ENCODE measurements around the gene ATP6V1C2.

The ATP6V1C2 gene, protein sequence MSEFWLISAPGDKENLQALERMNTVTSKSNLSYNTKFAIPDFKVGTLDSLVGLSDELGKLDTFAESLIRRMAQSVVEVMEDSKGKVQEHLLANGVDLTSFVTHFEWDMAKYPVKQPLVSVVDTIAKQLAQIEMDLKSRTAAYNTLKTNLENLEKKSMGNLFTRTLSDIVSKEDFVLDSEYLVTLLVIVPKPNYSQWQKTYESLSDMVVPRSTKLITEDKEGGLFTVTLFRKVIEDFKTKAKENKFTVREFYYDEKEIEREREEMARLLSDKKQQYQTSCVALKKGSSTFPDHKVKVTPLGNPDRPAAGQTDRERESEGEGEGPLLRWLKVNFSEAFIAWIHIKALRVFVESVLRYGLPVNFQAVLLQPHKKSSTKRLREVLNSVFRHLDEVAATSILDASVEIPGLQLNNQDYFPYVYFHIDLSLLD

GRCh38 chr2:10721396-10722251 lies at the start of gene ATP6V1C2:
TSS of gene ATP6V1C2 (plus strand) at chr2:10721630. CDS start at chr2:10722850, 1,220 bp downstream.
- peaks cover 50% of the 10 kb centered on the region for H3K27me3 Mint-ChIP-seq

DNA sequence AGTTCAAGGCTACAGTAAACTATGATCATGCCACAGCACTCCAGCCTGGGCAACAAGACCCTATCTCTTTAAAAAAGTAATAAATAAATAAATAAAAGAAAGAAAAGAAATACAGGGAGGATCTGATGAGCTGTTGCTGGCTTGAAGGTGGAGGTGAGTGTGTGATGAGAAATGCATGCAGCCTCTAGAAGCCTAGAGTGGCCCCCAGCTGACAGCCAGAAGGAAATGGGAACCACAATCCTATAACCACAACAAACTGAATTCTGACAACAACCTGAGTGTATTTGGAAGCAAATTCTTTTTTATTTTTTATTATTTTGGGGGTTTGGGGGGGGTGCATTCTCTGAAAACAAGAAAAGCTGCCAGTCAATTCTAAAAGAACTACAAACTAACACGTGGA lies 46.3 kb upstream of the ATP6V1C2 start:
- peaks cover 32% of the 10 kb centered on the region for H3K36me3 Mint-ChIP-seq
- no peaks in the 10 kb centered on the region for H3K4me1 Mint-ChIP-seq
- H3K4me3 Mint-ChIP-seq: no peak overlapping the region
- no peak for ATAC-seq
- no peak overlapping the region for H3K27ac Mint-ChIP-seq
- H3K9me3 Mint-ChIP-seq: no peaks in the 10 kb centered on the region
- H3K27me3 Mint-ChIP-seq: no peaks in the 10 kb centered on the region

More at GRCh38 chr2:10721396-10722251, at the start of gene ATP6V1C2:
- Mint-ChIP-seq H3K36me3 (no peaks in the 10 kb centered on the region), H3K9me3 (no peaks in the 10 kb centered on the region), H3K27ac (no peak within 1 kb of the TSS), H3K4me1 (peaks cover 20% of the 10 kb centered on the region), H3K4me3 (peak within 1 kb of the TSS; percentile 79)
- ATAC-seq: peak; percentile 78

GRCh38 chr2:10678225-10678624 lies 43.2 kb upstream of the ATP6V1C2 start:
- no peak for ATAC-seq
- Mint-ChIP-seq H3K36me3 (peaks cover 30% of the 10 kb centered on the region), H3K9me3 (no peaks in the 10 kb centered on the region), H3K27ac (no peak overlapping the region), H3K27me3 (no peaks in the 10 kb centered on the region), H3K4me3 (no peak overlapping the region), H3K4me1 (no peaks in the 10 kb centered on the region)

DNA sequence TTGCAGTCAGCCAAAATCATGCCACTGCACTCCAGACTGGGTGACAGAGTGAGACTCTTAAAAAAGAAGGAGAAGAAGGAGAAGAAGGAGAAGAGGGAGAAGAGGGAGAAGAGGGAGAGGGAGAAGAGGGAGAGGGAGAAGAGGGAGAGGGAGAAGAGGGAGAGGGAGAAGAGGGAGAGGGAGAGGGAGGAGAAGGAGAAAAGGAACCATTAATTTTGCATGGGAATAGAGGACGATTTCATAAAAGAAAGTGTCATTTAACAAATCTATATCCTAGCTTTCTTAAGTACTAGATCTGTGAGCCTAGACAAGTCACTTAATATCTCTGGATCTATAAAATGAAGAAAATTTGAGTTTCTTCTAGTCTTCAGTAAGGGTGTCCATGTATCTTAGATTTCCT lies 41.2 kb upstream of the ATP6V1C2 start:
- Mint-ChIP-seq H3K27ac (no peak overlapping the region), H3K27me3 (no peaks in the 10 kb centered on the region), H3K4me3 (no peak overlapping the region), H3K9me3 (no peaks in the 10 kb centered on the region), H3K36me3 (peaks cover 30% of the 10 kb centered on the region), H3K4me1 (no peaks in the 10 kb centered on the region)
- ATAC-seq: no peak

GRCh38 chr2:10680957-10681356 lies 40.5 kb upstream of the ATP6V1C2 start:
- no peak overlapping the region for H3K4me3 Mint-ChIP-seq
- H3K9me3 Mint-ChIP-seq: no peaks in the 10 kb centered on the region
- no peak for ATAC-seq
- H3K27me3 Mint-ChIP-seq: no peaks in the 10 kb centered on the region
- no peak overlapping the region for H3K27ac Mint-ChIP-seq
- no peaks in the 10 kb centered on the region for H3K4me1 Mint-ChIP-seq
- peaks cover 24% of the 10 kb centered on the region for H3K36me3 Mint-ChIP-seq

DNA sequence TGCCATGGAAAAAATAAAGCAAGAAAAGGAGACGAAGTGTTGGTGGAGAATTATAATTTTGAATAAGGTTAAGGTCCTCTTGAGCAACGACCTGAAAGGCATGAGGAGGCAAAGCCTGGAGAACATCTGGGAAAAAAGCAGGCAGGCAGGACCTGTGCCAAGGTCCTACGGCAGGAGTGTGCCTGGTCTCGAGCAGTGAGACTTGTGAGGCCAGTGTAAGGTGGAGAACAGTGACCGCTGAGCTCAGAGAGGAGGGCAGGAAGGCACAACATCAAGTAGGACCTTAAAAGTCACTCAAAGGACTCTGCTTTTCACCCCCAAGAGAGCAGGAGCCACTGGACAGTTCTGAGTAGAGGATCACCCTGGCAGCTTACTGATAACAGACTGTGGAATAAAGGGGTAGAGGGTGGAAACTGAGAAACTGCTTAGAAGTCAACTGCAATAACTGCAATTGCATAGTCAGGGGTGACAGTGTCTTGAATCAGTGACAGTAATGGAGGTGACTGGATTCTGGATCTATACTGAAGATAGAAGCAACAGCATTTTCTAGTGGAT lies 35.2 kb upstream of the ATP6V1C2 start:
- ATAC-seq: no peak
- no peak overlapping the region for H3K27ac Mint-ChIP-seq
- H3K9me3 Mint-ChIP-seq: no peaks in the 10 kb centered on the region
- peaks cover 5% of the 10 kb centered on the region for H3K4me1 Mint-ChIP-seq
- H3K27me3 Mint-ChIP-seq: no peaks in the 10 kb centered on the region
- H3K36me3 Mint-ChIP-seq: peaks cover 4% of the 10 kb centered on the region
- H3K4me3 Mint-ChIP-seq: no peak overlapping the region

GRCh38 chr2:10688921-10689807 lies 32.3 kb upstream of the ATP6V1C2 start:
- peaks cover 6% of the 10 kb centered on the region for H3K4me1 Mint-ChIP-seq
- H3K27ac Mint-ChIP-seq: no peak overlapping the region
- ATAC-seq: no peak

GRCh38 chr2:10691521-10691920 lies 29.9 kb upstream of the ATP6V1C2 start:
- H3K9me3 Mint-ChIP-seq: no peaks in the 10 kb centered on the region
- no peak overlapping the region for H3K4me3 Mint-ChIP-seq
- no peaks in the 10 kb centered on the region for H3K36me3 Mint-ChIP-seq
- H3K27me3 Mint-ChIP-seq: no peaks in the 10 kb centered on the region
- H3K4me1 Mint-ChIP-seq: peaks cover 6% of the 10 kb centered on the region
- no peak overlapping the region for H3K27ac Mint-ChIP-seq
- no peak for ATAC-seq

More at GRCh38 chr2:10688921-10689807, 32.3 kb upstream of the ATP6V1C2 start:
- Mint-ChIP-seq H3K9me3 (no peaks in the 10 kb centered on the region), H3K4me3 (no peak overlapping the region), H3K36me3 (no peaks in the 10 kb centered on the region), H3K27me3 (no peaks in the 10 kb centered on the region)

DNA sequence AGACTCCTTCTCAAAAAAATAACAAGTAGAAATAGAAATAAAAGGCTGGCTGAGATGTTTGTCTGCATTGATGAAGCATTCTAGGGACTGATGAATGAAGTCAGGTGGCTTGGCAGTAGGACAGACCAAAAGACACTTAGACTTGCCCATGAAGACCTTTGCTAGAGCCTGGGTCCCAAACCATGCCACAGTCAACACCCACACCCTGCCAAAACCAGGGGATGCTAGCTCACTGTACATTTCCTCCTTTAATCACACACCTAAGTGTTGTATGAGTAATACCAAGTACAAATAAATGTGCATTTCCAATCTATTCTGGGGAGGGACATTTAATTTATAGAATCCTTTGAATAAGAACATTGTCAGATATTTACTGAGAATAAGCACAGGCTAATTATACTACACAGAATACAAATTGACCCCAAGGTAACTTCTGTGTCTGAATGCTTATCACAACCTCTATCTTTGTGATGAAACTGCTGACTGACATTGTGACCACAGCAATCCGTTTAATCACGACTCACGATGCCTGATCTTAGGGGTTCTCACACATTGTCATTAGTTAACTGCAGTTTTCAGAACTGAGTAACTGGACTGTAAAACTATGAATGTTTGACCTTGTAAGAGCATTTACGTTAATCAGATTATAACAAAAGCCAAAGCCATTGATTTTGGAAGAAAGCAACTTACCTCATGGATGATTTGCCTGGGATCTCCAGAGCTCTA lies 21.2 kb upstream of the ATP6V1C2 start:
- no peaks in the 10 kb centered on the region for H3K36me3 Mint-ChIP-seq
- no peak overlapping the region for H3K27ac Mint-ChIP-seq
- no peak overlapping the region for H3K4me3 Mint-ChIP-seq
- H3K4me1 Mint-ChIP-seq: no peaks in the 10 kb centered on the region
- no peak for ATAC-seq
- no peaks in the 10 kb centered on the region for H3K9me3 Mint-ChIP-seq
- peaks cover 24% of the 10 kb centered on the region for H3K27me3 Mint-ChIP-seq

DNA sequence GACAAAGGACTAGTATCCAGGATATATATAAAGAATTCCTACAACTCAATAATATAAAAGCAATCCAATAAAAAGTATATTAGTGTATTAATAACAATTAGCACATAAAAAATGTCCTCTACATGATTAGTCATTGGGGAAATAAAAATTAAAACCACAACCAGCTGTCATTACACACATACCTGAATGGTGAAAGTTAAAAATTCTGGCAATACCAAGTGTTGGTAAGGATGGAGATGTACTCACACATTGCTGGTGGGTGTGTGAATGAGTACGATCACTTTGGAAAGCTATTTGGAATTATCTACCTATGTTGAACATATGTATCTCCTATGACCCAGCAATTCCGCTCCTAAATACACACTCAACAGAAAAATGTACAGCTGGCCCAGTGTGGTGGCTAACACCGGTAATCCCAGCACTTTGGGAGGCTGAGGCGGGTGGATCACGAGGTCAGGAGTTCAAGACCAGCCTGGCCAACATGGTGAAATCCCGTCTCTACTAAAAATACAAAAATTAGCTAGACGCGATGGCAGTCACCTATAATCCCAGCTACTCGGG lies 17.3 kb upstream of the ATP6V1C2 start:
- no peak for ATAC-seq
- Mint-ChIP-seq H3K27ac (no peak overlapping the region), H3K36me3 (no peaks in the 10 kb centered on the region), H3K4me1 (no peaks in the 10 kb centered on the region), H3K4me3 (no peak overlapping the region), H3K27me3 (peaks cover 52% of the 10 kb centered on the region), H3K9me3 (no peaks in the 10 kb centered on the region)

- H3K4me1 Mint-ChIP-seq: no peaks in the 10 kb centered on the region
- no peak for ATAC-seq
- H3K4me3 Mint-ChIP-seq: no peak overlapping the region
- H3K27ac Mint-ChIP-seq: no peak overlapping the region
- H3K36me3 Mint-ChIP-seq: no peaks in the 10 kb centered on the region
- H3K9me3 Mint-ChIP-seq: no peaks in the 10 kb centered on the region
- peaks cover 57% of the 10 kb centered on the region for H3K27me3 Mint-ChIP-seq
Measured at GRCh38 chr2:10706033-10706432, 15.4 kb upstream of the ATP6V1C2 start.

DNA sequence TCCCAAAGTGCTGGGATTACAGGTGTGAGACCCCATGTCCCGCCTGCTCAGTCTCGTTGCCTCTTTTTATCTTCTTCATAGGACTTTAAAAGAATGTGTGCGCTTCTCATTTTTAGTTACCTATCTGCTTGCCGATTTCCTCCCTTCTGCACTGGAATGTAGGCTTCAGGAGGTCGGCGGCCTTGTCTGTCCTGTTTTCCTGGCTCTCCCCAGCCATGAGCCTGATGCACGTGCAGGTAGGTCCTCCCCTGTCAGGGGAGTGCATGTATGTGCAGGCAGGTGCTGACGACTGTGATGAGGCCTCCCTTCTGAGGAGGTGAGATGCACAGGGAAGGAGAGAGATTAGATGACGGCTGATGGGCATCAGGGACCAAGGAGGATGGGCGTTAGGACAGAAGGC lies 13.6 kb upstream of the ATP6V1C2 start:
- no peak overlapping the region for H3K4me3 Mint-ChIP-seq
- no peak for ATAC-seq
- no peaks in the 10 kb centered on the region for H3K36me3 Mint-ChIP-seq
- H3K27me3 Mint-ChIP-seq: peaks cover 64% of the 10 kb centered on the region
- H3K9me3 Mint-ChIP-seq: no peaks in the 10 kb centered on the region
- H3K27ac Mint-ChIP-seq: no peak overlapping the region
- peaks cover 7% of the 10 kb centered on the region for H3K4me1 Mint-ChIP-seq

DNA sequence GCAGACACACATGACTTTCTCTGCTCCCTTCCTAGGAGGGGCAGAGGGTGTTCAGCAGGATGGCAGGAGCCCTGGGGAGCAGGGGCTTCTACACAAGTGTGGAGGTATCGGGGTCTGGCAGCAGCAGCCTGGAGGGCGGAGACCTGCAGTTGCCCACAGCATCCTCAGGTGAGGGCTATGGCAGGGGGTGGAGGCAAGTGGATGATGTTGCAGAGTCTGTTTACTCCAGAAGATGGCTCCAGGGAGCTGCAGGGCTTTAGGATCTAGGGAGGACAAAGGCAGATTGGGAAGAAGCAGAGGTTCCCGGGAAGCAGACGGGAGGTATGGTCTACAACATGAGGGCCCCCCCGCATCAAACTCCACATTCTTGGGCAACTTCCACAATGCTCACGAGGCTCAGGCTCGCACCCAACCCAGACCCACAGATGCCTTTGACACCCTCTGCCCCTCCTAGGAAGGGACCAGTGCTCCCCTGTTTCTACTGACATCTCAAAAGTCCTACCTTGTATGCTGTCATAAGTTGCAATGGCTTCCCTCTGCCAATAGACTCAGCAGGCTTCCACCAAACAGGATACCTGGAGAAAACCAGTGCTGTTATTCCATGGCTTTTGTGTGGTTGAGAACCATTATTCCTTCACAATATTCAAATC lies 12.0 kb upstream of the ATP6V1C2 start:
- Mint-ChIP-seq H3K27me3 (peaks cover 66% of the 10 kb centered on the region), H3K27ac (no peak overlapping the region), H3K4me1 (peaks cover 7% of the 10 kb centered on the region), H3K36me3 (no peaks in the 10 kb centered on the region), H3K9me3 (no peaks in the 10 kb centered on the region), H3K4me3 (no peak overlapping the region)
- peak; percentile 37 for ATAC-seq

All from stimulated activated memory B cell treated with anti-CD40 and anti-IgM and Interleukin-4, amounts not matched to agents 10 μg/mL and 1 μg/mL and 100 μg/mL, for 72 hours (primary cell).